NT2/D1 (cell line): ENCODE data around the gene AKT3.
A peak's percentile ranks its signal among the peaks of the same experiment; 100 is the strongest.

Experiments used
- DNase-seq: peaks from one replicate; pipeline ENCODE4 v3.0.0-alpha.2; 2011; ENCODE audit warnings: low read depth, low spot score
- H3K27me3 ChIP-seq: 2 replicates; pipeline ENCODE4 v1.6.0; 2011; ENCODE audit warnings: mild to moderate bottlenecking; ENCODE audit not compliant: insufficient read length, insufficient read depth
- H3K36me3 ChIP-seq: 2 replicates; pipeline ENCODE4 v1.6.1; 2011; ENCODE audit warnings: mild to moderate bottlenecking, low read length, mixed read lengths; ENCODE audit not compliant: insufficient read depth, insufficient read length
- H3K4me1 ChIP-seq: 2 replicates; pipeline ENCODE4 v1.5.1; 2011; ENCODE audit not compliant: insufficient read depth, insufficient read length
- H3K4me3 ChIP-seq: 2 replicates; pipeline ENCODE4 v1.5.1; 2011; ENCODE audit warnings: low read depth; ENCODE audit not compliant: insufficient read length
- H3K9ac ChIP-seq: 2 replicates; pipeline ENCODE4 v1.6.0; 2011; ENCODE audit warnings: low read depth; ENCODE audit not compliant: insufficient read length
- H3K9me3 ChIP-seq: 2 replicates; pipeline ENCODE4 v1.5.1; 2011; ENCODE audit warnings: mild to moderate bottlenecking, low read length; ENCODE audit not compliant: insufficient read depth
- SUZ12 ChIP-seq: IDR thresholded peaks from 2 replicates; pipeline ENCODE4 v1.6.1; 2011; ENCODE audit not compliant: insufficient read length, insufficient read depth; ENCODE audit errors: extremely low read depth
- YY1 ChIP-seq: IDR thresholded peaks from 2 replicates; pipeline ENCODE4 v1.6.1; 2011; ENCODE audit not compliant: insufficient read length, insufficient read depth
- ZNF274 ChIP-seq: IDR thresholded peaks from 2 replicates; pipeline ENCODE4 v1.6.1; 2011; ENCODE audit warnings: mild to moderate bottlenecking, low read depth, low read length

Gene AKT3

GRCh38 chr1:243850202-243850451 is at the start of gene AKT3:
Gene AKT3, minus strand, starts transcription at chr1:243850243. Its CDS starts 7,073 bp downstream, at chr1:243843170.
- TF ChIP-seq YY1, result no peak
- TF ChIP-seq ZNF274, result no peak
- no peak for TF ChIP-seq SUZ12
- Histone ChIP-seq H3K36me3 (no peaks in the 10 kb centered on the region), H3K4me3 (peak within 1 kb of the TSS; percentile 64), H3K9ac (peak within 1 kb of the TSS; percentile 91), H3K4me1 (no peaks in the 10 kb centered on the region), H3K27me3 (no peaks in the 10 kb centered on the region), H3K9me3 (no peaks in the 10 kb centered on the region)
- DNase-seq, result peak; percentile 58

DNA sequence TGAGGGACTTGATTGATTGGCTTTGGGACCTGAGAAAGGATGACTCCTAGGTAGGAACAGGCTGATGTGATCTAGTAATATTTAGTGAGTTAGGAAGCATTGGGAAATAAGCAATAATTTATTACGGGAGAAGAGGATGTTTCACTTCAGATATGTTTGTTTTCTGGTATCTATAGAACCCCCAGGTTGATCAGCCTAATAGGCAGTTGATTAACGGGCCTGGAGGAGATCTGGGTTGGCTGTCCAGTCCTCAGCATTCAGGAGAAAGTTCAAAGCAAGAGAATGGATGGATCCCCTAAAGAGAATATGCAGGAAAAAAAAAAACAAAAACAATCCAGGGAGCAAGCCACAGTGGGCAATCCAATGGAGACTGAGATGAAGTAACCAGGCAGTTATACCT is 48.2 kb upstream of the AKT3 start:
- TF ChIP-seq YY1, result no peak
- TF ChIP-seq SUZ12, result no peak
- no peak for TF ChIP-seq ZNF274
- Histone ChIP-seq H3K4me1 (no peaks in the 10 kb centered on the region), H3K9me3 (no peaks in the 10 kb centered on the region), H3K27me3 (no peaks in the 10 kb centered on the region), H3K36me3 (no peaks in the 10 kb centered on the region), H3K9ac (no peak overlapping the region), H3K4me3 (no peak overlapping the region)
- no peak for DNase-seq

GRCh38 chr1:243896313-243896712 is 46.3 kb upstream of the AKT3 start:
- H3K27me3 ChIP-seq, result no peaks in the 10 kb centered on the region
- H3K4me1 ChIP-seq, result no peaks in the 10 kb centered on the region
- H3K9ac ChIP-seq, result no peak overlapping the region
- no peak for TF ChIP-seq ZNF274
- TF ChIP-seq YY1, result no peak
- TF ChIP-seq SUZ12, result no peak
- H3K4me3 ChIP-seq, result no peak overlapping the region
- no peaks in the 10 kb centered on the region for H3K36me3 ChIP-seq
- no peaks in the 10 kb centered on the region for H3K9me3 ChIP-seq
- no peak for DNase-seq

DNA sequence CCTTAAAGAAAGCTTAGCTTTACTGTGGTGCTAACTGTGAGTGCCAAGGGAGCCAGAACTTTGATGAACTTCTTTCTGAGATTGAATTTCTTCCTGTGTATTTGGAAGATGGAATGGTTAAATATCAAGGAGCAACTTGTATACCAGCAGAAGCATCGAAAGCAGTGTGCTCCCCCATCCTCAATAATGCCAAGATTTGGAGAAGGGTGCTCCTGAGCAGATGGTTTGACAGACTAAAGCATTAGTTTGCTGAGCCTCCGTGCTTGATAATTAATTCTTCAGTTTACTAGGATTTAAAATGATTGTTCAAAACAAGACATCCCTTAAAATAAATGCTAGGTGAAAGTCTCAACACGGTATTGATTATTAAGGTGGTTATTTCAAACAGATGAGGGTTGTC is 42.4 kb upstream of the AKT3 start:
- Histone ChIP-seq H3K27me3 (no peaks in the 10 kb centered on the region), H3K36me3 (no peaks in the 10 kb centered on the region), H3K9me3 (no peaks in the 10 kb centered on the region), H3K9ac (no peak overlapping the region), H3K4me1 (no peaks in the 10 kb centered on the region), H3K4me3 (no peak overlapping the region)
- TF ChIP-seq SUZ12, result no peak
- no peak for TF ChIP-seq YY1
- TF ChIP-seq ZNF274, result no peak
- DNase-seq, result no peak

- Histone ChIP-seq H3K36me3 (no peaks in the 10 kb centered on the region), H3K27me3 (no peaks in the 10 kb centered on the region), H3K4me1 (no peaks in the 10 kb centered on the region), H3K9me3 (no peaks in the 10 kb centered on the region), H3K9ac (no peak overlapping the region), H3K4me3 (no peak overlapping the region)
- no peak for DNase-seq
- TF ChIP-seq ZNF274, result no peak
- TF ChIP-seq SUZ12, result no peak
- no peak for TF ChIP-seq YY1
These were observed 40.5 kb upstream of the AKT3 start for GRCh38 chr1:243890576-243890975.

DNA sequence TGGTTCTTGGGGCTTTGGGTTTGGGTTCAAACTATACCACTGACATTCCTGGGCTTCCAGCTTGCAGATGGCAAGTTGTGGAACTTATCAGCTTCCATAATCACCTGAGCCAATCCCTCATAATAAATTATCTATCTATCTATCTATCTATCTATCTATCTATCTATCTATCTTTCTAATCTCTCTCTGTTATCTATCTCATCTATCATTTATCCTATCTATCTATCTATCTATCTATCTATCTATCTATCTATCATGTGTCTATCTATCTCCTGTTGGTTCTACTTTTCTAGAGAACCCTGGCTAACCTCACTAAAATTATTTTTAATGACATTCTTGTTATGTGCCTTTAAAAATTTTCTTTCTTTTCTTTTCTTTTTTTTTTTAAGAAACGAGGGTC is 35.8 kb upstream of the AKT3 start:
- TF ChIP-seq SUZ12, result no peak
- no peak for TF ChIP-seq ZNF274
- no peak for TF ChIP-seq YY1
- Histone ChIP-seq H3K36me3 (no peaks in the 10 kb centered on the region), H3K9me3 (no peaks in the 10 kb centered on the region), H3K4me3 (no peak overlapping the region), H3K4me1 (no peaks in the 10 kb centered on the region), H3K27me3 (no peaks in the 10 kb centered on the region), H3K9ac (no peak overlapping the region)
- DNase-seq, result no peak

DNA sequence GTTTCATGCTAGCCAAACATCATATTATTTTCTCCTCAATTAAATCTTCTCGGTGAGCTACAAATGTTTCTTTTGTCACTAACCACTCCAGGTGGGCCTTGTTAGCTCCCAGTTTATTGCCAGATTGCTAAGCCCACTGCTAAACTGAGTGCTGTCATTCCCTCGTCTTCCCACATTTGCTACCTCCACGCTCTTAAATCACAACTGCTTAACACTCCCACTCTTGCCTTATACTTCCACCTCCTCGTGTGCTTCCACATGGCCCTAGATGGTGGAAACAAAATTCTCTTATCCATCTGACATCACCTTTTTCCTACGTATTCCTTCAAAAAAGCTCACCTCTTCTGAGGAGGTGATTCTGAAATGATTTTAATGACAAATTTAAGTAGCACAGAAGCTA is 34.6 kb upstream of the AKT3 start:
- TF ChIP-seq YY1 (no peak), SUZ12 (no peak), ZNF274 (no peak)
- H3K9me3 ChIP-seq, result no peaks in the 10 kb centered on the region
- H3K36me3 ChIP-seq, result no peaks in the 10 kb centered on the region
- H3K4me3 ChIP-seq, result no peak overlapping the region
- DNase-seq, result no peak
- H3K9ac ChIP-seq, result no peak overlapping the region
- no peaks in the 10 kb centered on the region for H3K4me1 ChIP-seq
- H3K27me3 ChIP-seq, result no peaks in the 10 kb centered on the region

- Histone ChIP-seq H3K9me3 (no peaks in the 10 kb centered on the region), H3K9ac (no peak overlapping the region), H3K4me3 (no peak overlapping the region), H3K27me3 (no peaks in the 10 kb centered on the region), H3K4me1 (no peaks in the 10 kb centered on the region), H3K36me3 (no peaks in the 10 kb centered on the region)
- no peak for DNase-seq
- TF ChIP-seq YY1 (no peak), ZNF274 (no peak), SUZ12 (no peak)
These were observed 33.5 kb upstream of the AKT3 start for GRCh38 chr1:243883551-243883950.
